ENCODE results near the gene CTNNA3.
A peak's percentile ranks its signal among the peaks of the same experiment; 100 is the strongest.
"Not testable (repeated sequence)": the region's sequence is repeated elsewhere in the genome, so short reads cannot be mapped to it uniquely, and the experiment has no call there.

The CTNNA3 gene

DNA sequence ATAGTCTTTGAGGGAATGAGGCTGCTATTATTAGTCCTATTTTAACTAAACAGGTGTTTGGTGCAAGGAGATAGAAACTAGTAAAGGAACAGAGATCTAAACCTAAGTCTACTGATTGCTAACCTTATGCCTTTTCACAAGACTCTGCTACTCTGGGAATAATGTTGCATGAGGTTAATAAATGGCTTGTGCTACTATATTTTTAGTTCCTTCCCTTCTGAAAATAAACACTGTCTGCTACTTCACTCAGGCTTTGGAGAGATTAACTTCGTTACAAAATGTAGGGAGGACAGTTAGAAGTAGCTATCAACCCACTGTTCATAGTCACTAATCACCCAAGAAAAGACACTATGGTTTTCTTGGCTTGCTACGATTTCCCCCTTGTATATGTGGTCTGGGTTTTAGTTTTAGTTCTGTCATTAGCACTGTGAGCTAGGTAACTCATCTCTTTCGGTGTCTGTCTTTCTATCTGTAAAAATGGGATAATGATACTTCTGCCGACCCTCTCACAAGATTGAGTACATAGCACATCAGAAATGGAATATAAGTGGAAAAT lies 474.0 kb downstream of the CTNNA3 start:
- TF ChIP-seq CTCF (IDR thresholded peaks at IDR 0.05; ENCODE audit: borderline replicate concordance, control extremely low read depth, extremely low read depth, insufficient read depth, missing control alignments) = no peak
- in situ Hi-C loops (cut with MboI; ENCODE audit: low sequenced_read_pairs, unreplicated experiment) = no loop called here
- DNase-seq (ENCODE audit: low spot score) = no peak

GRCh38 chr10:67211680-67212079 lies 484.3 kb downstream of the CTNNA3 start:
- in situ Hi-C loops (cut with MboI; ENCODE audit: low sequenced_read_pairs, unreplicated experiment) = no loop called here
- no peak for DNase-seq (ENCODE audit: low spot score)
- no peak for TF ChIP-seq CTCF (IDR thresholded peaks at IDR 0.05; ENCODE audit: borderline replicate concordance, control extremely low read depth, extremely low read depth, insufficient read depth, missing control alignments)

- DNase-seq (ENCODE audit: low spot score); in situ Hi-C loops (cut with MboI; ENCODE audit: low sequenced_read_pairs, unreplicated experiment): not testable (repeated sequence)
These were observed 488.1 kb downstream of the CTNNA3 start for GRCh38 chr10:67207923-67208322.

- in situ Hi-C loops (cut with MboI; ENCODE audit: low sequenced_read_pairs, unreplicated experiment) = no loop called here
- no peak for TF ChIP-seq CTCF (IDR thresholded peaks at IDR 0.05; ENCODE audit: borderline replicate concordance, control extremely low read depth, extremely low read depth, insufficient read depth, missing control alignments)
- no peak for DNase-seq (ENCODE audit: low spot score)
These were observed 495.0 kb downstream of the CTNNA3 start for GRCh38 chr10:67200913-67201564.

DNA sequence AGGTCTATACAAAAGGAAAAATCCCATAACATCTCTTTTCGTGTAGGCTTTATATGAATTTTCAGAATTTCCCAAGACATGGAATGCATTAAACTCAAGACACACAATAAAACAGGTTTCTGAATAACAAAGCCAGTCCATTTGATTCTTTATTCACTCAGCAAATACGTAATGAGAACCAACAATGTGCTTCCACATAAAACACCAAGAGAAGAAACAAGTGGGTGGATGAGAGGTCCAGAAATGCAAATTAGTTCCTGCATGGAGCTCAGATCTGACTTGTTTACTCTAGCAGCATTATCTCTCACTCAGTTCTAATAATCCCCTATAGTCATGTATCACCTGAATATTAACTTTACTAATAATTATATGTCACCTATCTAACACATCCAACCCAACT lies 520.6 kb downstream of the CTNNA3 start:
- DNase-seq (ENCODE audit: low spot score) = no peak
- in situ Hi-C loops (cut with MboI; ENCODE audit: low sequenced_read_pairs, unreplicated experiment) = no loop called here
- no peak for TF ChIP-seq CTCF (IDR thresholded peaks at IDR 0.05; ENCODE audit: borderline replicate concordance, control extremely low read depth, extremely low read depth, insufficient read depth, missing control alignments)

GRCh38 chr10:67173787-67174186 lies 522.2 kb downstream of the CTNNA3 start:
- DNase-seq (ENCODE audit: low spot score) = no peak
- in situ Hi-C loops (cut with MboI; ENCODE audit: low sequenced_read_pairs, unreplicated experiment) = no loop called here
- TF ChIP-seq CTCF (IDR thresholded peaks at IDR 0.05; ENCODE audit: borderline replicate concordance, control extremely low read depth, extremely low read depth, insufficient read depth, missing control alignments) = peak; percentile 10

- in situ Hi-C loops (cut with MboI; ENCODE audit: low sequenced_read_pairs, unreplicated experiment) = no loop called here
- TF ChIP-seq CTCF (IDR thresholded peaks at IDR 0.05; ENCODE audit: borderline replicate concordance, control extremely low read depth, extremely low read depth, insufficient read depth, missing control alignments) = no peak
- no peak for DNase-seq (ENCODE audit: low spot score)
These were observed 524.0 kb downstream of the CTNNA3 start for GRCh38 chr10:67171970-67172369.

Data from GM13976 (cell line).